ENCODE results near the gene OGDHL.
"Not testable (repeated sequence)": the region's sequence is repeated elsewhere in the genome, so short reads cannot be mapped to it uniquely, and the experiment has no call there.

The OGDHL gene

DNA sequence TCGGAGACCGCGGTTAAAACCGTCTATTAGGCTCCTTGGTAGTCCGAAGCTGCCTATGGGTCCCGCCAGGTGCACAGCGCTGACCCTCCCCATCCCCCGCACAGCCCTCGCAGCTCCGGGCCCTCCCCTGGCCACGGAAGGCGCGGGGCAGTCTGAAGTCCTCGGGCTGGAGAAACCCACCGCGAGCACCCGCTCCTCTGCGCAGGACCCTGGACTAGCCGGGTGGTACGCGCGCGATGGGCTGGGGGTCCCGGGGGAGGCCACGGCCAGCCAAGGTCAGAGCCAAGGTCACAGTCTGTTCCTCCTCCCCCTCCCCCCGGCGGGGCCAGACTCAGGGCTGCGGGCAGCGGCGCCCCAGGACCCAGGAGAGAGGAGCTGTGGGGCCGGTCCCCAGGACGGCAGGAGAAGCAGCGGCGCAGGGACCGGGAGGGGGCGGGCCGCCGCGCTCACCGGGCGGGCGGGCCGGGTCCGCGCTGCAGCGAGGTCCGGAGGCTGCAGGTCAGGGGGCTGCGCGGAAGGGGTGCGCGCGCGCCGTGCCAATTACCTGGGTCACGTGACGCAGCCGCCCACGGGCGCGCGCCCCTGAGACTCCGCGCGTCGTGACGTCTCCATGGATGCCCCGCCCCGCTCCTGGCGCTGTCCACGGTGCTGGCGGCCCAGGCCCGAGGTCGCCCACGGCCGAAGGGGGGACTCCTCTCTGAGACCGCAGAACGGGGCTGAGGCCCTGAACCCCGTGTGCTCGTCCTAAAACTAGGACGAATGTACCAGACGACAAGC, at the start of gene OGDHL:
Gene OGDHL (minus strand): TSS at position 535 of the 777 bp plus-strand sequence. CDS start 3,731 bp downstream, outside the sequence.
- DNase-seq: peak in 1 of 2 donors; percentile 13

DNA sequence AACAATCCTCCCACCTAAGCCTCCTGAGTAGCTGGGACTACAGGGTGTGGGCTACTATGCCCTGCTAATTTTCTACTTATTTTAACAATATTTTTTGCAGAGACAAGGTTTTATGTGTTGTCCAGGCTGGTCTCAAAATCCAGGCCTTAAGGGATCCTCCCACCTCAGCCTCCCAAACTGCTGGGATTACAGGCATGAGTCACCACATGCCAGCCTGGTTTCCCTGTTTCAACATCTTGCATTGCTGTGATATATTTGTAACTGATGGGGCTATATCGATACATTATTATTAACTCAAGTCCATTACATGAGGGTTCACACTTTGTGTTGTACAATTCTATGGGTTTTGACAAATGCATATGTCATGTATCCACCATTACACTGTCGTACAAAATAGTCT, 41.9 kb upstream of the OGDHL start:
- DNase-seq: no peak

DNA sequence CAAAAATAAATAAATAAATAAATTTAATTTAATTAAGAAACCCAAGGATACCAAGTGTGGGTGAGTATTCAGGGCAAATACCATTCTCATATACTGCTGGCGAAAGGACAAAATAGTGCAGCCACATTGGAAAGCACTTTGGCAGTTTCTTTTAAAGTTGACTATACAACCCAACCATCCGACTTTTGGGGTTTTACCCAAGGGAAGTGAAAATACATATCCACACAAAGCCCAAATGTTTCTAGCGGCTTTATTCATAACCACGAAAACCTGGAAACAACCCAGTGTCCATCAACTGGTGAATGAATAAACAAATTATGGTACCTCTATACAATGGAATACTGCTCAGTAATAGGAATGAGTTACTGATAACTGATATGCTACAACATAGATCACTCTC, 36.2 kb upstream of the OGDHL start:
- DNase-seq: no peak

DNA sequence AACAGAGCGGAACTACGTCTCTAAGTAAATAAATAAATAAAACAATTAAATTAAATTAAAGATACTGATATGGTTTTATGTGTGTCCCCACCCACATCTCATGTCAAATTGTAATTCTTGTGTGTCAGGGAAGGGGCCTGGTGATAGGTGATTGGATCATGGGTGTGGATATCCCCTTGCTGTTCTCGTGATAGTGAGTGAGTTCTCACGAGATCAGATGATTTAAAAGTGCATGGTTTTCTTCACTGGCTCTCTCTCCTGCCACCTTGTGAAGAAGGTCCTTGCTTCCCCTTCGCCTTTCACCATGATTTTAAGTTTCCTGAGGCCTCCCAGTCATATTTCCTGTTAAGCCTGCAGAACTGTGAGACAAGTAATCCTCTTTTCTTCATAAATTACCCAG, 29.0 kb upstream of the OGDHL start:
- no peak for DNase-seq

DNA sequence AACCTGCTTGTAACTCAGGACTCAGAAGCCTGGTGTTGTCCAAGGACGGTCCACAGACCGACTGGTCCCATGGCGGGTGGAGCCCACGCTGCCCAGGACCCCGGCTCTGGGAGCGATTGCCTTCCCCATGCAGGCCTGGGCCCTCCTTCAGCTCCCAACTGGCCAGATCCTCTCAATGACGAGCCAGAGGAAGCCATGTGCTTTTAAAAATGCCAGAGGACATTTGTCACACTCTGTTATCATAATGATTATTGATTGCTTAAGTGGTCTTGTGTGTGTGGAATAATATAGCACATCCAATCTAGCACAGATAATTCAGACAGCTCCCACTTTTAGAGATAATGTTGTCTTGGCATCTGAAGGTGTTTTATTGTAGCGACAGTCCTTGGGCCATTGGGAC, 22.6 kb upstream of the OGDHL start:
- no peak for DNase-seq

DNA sequence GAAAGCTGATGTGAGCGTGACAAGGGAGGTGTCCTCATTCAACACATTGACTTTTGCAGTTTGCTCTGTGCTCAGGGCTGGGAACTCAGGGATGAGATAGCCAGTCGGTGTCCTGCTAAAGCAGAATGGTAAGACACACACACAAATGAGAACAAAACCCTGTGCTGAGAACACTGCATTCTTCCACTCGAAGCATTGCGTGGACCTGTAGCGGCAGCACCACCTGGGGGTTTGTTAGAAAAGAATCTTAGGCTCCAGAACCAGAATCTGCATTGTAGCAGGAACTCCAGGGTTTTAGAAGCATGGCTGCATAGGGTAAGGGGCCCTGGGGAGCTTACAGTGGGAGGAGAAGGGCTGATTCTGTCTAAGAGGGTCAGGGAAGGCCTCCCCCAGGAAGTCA, 21.5 kb upstream of the OGDHL start:
- DNase-seq: no peak

DNA sequence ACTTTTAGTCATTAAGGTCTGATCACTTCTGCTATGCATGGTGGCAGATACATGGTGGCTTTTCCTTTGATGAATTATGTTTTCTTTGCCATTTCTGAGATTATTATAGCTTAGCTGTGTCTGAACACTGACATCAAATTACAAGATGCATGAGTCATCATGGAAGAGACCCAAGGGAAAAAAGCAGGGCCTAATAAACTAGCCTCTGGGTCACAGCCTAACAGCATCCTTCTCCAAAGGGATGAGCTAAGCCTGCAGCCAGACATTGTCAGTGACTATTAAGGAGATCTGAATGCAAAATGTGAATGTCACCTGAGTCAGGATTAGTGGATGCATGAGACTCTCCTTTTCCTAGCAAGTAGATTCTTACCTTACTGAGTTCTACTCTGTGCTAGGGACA, 19.1 kb upstream of the OGDHL start:
- no peak for DNase-seq

DNA sequence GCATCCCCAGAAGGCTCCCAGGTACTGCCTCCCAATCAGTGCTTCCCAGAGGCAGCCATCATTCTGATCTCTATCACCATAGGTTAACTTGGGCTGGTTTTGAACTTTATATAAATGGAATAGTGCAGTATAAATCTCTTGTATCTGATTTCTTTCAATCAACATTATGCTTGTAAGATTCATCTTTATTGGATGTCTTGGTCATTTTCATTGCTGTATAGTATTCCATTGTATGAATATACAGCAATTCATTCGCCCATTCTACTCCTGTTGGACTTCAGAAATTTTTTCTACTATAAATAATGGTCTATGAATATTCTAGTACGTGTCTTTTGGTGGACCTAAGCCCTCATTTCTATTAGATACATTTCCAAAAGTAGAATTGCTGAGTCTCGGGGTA, 16.1 kb upstream of the OGDHL start:
- no peak for DNase-seq

DNA sequence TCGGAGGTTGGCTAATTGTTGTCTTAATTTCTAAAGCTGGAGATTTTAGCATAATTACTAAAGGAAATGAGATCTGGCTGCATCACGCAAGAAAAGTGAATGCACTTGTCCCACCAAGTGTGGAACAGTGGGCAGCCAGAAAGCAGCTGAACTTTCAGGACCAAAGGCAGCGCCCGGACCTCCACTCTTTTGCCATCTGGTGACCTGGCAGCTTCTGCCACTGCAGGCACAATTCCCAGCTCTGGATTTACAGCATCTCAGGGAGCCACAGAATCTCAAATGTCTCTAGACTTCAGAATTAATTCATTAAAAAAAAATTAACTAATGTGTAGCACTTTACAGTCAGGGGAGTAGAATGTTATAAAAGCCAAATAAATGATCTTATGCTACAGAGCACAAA, 14.7 kb upstream of the OGDHL start:
- DNase-seq: no peak

DNA sequence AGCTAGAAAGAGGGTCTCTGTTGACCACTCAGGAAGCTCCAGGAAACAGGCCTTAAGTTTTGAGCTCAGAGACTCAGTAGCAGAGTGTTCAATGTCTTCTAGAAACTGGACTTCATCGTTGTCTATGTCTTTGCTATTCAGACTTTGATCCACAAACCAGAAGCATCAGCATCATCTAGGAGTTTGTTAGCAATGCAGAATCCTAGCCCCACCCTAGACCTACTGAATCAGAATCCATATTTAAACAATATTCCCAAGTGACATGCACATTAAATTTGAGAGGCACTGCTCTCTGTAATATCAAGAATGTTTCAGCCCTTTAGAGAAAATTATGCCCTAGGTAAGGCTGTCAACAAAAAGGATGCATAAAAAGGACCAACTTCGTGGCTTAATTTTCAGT, 12.9 kb upstream of the OGDHL start:
- DNase-seq: no peak

DNA sequence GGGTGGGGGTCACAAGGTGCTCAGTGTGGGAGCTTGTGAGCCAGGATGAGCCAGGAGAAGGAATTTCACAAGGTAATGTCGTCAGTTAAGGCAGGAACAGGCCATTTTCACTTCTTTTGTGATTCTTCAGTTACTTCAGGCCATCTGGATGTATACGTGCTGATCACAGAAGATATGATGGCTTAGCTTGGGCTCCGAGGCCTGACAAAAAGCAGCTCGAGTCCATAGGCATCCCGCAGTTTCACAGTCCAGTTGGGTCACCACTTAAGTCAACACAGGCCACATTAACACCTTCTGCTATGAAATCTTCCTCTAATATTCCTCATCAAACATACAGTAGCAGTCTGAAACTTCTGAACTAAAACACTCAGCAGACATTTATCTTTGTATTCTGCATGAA, 10.8 kb upstream of the OGDHL start:
- not testable (repeated sequence) for DNase-seq

DNA sequence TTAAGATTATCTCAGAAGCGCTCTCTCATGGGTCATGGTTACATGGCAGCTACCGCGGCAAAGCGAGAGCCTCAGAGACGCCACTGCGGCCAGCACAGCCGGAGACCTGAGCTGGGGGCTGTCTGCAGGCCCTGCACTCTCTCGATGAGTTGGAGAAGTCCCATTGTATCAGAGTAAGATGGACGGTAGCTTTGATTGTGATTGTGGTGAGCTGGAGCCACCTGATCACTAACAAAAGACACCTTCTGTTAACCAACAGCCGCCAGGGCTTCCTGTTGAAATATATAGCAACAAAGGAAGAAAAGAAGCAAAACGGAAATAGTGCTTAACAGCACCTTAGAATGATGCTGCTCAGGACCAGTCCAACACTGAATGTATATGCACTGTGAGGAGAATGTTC, 8.9 kb upstream of the OGDHL start:
- DNase-seq: not testable (repeated sequence)

DNA sequence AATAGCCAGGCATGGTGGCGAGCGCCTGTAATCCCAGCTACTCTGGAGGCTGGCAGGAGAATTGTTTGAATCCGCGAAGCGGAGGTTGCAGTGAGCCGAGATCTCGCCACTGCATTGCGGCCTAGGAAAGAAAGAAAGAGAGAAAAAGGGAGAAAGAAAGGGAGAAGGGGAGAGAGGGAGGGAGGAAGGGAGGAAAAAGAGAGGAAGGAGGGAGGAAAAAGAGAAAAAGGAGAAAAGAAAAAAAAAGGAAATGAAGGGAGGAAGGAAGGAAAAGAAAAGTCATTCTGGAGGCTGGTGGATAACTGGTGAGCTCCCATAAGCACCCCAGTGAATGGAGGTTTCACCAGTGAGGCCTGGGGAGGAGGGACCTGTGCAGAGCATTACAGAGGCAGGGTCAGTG, 7.6 kb upstream of the OGDHL start:
- no peak for DNase-seq

DNA sequence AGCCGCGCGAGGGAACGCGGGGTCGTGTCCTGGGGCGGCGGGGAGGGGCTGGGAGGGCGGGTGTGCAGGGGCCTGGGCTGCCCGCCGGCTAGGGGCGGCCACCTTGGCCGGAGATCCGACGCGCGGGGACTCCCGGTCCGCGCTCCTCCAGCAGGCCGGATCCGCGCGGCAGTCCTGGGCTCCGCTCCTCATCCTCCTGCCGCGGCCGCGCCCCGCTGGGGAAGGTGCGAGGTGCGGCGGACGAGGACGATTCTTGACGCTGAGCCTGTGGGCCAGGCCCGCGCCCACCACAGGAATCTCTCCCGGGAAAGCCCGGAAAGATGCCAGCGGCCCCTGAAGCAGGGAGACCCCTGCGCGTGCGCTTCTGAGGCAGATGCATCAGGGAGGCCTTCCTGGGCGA, 6.6 kb upstream of the OGDHL start:
- no peak for DNase-seq

DNA sequence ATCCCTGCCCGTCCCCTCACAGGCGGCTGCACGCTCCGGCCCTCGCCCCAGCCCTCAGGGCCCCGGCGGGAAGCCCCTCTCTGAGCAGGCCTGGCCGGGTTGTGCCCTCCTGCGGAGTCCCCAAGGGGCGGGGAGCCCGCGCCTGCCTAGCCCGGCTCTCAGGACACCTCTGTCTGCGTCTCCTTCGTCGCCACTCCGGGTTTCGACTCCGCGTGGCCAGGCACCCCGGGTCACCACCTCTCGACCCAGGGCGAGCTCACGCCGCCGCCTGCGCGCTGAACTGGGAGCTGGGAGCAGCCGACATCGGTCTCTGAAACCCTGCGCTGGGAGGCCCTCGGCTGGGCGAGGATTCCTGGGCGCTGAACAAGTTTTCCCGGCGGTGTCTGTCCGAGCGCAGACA, 6.2 kb upstream of the OGDHL start:
- no peak for DNase-seq

DNA sequence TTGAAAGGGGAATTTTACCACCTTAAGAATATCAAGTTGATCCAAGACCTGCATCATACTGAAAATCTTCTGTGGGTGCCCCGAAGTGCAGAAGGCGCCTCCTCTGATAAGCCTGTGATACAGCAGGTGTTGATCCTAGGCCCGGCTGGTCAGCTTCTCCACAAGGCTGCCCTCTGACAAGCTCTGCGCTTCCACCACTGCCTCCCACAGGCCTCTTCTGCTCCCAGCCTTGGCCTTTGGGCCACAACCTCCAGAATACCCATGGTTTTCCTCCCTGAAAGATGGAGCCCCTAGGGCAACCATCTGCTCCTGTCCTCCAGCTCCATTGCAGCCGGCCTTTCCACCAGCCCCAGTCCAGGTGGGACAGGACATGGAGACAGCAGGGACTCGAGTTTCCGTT, 5.6 kb upstream of the OGDHL start:
- DNase-seq: no peak

DNA sequence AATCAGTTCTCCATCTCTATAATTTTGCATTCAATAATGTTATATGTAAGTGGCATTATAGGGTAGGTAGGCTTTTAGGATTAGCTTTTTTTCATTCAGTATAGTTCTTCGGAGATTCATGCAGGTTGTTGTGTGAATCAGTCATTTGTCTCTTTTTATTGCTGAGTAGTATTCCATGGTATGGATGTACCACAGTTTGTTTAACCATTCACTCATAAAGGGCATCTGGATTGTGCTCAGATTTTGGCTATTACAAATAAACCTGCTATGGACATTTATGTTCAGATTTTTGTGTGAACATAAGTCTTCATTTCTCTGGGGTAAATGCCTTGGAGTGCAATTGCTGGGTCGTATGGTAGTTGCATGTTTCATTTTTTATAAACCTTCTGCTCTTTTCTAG, 4.4 kb upstream of the OGDHL start:
- no peak for DNase-seq

DNA sequence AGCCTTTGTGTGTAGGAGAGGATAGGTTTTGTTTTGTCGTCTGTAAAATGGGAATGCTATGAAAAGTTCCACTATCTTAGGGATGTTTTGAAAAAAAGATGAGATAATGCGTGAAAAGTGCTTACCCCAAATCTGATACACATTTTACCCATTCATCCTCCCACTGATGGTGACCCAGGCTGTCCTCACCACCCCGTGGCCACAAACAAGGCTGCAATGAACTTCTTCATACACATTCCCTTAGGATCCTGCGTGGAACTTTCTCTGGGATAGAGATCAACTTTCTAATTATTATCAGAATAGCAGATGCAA, 399 bp upstream of the OGDHL start:
- DNase-seq: no peak

DNA sequence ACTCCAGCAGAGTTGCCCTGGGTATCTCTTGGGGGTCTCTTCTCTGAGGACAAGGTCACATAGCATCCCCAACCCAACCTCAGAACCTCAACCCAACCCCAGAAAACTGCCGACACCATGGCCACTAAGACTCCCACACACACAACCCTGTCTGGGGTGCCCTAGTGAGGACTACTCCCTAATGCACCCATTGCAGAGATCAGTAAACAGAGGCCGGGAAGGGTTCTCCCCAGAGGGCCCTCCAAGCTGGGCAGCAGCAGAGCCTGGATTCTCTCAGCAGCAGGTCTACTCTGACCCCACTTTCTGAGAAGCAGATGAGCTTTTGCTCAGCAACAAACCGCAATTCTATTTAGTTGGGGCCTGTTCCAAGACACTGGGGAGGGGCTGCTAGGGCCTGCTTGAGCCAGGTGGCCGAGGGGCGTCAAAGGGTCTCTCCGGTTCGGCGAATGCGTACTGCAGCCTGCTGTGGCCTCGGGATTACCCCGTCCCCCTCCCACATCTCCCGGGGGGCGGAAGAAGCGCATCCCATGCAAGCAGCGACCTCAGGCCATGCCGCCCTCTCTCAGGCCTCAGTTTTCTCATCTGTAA, 828 bp downstream of the OGDHL start:
- no peak for DNase-seq

DNA sequence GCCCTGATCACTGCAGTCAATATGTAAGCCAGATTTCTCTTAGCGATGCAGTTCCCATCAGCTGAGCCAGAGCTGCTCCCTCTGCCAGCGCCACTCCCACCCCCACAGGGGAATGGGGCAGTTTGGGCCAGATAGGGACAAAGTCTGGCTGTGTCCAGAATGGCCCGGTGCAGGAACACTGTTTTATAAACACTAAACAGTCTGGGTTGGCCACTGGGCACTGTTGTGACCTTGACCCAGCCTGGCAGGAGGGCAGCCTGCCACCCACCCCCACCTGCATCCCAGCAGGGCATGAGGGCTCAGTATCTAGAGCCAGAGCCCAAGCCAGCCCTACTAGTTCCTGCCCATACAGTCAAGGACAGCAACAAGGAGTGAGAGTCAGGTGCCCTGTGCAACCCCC, 1.3 kb downstream of the OGDHL start:
- DNase-seq: no peak

DNA sequence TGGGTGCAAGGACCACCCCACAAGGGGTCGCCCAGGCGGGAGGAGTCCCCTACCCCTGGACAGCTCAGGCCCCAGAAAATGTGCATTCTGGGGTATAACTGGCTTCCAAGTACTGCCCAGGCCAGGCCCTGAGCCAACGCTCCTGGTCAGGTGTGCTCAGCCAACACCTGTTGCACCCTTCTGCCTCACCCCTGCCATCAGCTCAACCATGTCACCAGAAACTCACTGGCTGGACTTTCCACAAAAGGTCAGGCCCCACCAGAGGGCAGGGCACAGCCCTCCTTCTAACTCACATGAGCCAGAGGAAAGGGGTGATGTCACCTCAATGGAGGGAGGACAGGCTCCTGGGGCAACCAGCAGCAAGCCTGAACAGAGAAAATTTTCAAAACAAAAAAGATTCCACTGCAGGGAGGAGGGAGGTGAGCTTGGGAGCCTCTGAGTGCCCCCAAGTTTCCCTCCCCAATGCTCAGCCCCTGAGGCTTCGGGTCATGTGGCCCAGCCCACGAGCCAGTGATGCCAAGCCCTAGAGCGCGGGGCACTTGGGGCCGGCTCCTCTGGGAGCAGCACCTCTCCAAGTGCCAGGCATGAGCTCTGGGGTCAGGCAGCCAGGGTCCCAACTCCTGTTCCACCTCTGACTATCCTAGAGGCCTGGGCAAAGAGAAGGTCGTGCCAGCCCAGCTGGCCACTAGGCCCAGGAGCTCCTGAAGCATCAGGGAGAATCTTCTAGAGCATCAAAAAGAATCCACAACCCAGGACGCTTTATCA, 2.2 kb downstream of the OGDHL start:
- DNase-seq: no peak

DNA sequence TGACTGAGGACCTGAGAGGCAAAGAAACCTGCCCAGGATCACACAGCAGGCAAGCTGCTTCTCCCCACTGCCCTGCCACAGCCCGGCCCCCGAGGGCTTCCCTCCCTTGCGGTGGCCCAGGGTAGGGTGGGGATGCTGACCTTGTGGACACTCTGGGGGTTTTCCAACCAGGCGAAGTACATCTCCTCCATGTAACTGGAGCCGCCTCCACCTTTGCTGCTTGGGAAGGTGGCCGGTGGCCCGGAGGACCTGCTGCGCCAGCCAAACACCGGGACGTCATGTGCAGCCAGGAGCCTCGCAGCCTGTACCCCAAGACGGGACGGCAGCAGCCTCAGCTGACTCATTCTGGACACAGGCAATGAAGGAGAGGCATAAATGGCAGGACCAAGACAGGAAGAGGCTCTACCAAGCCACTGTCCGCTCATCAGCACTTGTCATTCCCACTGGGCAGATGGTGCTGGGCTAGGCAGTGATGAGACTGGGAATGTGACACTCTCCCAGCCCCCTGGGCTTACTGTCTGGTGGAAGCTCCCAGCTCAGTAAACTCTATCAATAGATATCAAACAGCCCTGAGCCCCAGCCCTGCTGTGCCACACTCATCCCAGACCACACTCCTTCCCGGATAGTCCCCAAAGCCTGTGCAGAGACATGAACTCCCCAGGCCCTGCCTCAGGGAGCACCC, 3.7 kb downstream of the OGDHL start:
- DNase-seq: no peak

DNA sequence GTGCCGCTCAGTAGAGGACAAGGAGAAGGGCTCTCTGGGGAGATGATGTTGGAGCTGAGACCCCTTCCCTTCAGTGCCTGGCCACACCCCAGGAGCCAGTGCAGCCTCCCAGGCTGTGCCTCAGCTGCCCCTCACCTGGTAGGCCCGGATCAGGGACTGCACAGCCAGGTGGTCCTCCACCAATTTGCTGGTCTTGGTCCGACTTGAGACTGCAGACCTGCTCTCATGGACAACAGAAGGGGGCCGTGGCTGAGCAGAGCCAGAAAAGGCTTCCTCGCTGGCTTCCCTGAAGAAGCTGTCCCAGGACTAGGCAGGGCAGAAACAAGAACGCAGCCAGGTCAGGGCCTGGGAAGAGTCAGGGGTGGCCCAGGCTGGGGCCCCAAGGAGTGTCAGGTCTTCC, 5.5 kb downstream of the OGDHL start:
- DNase-seq: no peak

DNA sequence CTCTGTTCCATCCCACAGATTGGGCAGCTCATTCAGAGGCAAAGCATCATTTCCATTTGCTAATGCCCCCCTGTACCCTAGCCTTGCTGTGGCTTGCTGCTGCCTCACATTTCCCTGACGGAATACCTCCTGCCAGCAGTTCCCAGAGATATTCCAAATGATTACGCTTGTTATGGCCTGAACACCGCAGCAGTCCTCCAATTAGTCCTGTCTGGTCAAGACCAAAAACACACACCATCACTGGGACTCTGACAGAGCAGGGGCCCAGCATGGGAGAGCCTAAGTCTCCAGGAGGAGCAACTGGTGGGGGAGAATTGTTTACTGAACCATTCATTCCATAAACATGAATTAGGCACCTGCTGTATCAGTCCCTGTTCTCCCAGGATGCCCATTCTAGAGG, 6.1 kb downstream of the OGDHL start:
- DNase-seq: no peak
